Measurements from ENCODE around the gene CTTNBP2NL. TPM values are rescaled to one million over a fixed set of nuclear protein-coding genes. Genes with fewer than 3 reads are reported as not detected.
"Not testable (repeated sequence)": the region's sequence is repeated elsewhere in the genome, so short reads cannot be mapped to it uniquely, and the experiment has no call there.

The CTTNBP2NL gene
- total RNA-seq, 2 donors from 2014 or later, result 3.4 to 5.5 TPM

DNA sequence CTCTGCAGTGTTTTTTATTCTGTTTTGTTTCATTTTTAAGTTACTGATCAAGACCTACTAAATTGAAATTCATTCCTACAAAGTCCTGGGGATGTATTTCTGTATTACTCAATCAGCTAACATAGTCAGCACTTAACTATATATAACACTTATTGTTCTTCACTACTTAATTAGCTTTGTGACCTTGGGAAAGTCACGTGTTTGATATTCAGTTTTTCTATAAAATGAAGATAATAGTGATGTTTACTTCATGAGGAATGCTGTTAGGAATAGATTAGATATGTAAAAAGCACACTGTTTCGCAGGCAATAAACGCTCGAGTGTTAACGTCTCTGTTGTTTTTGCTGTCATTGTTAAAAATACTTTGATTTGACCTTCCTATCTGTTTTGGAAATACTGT is 44.6 kb downstream of the CTTNBP2NL start:
- Mint-ChIP-seq H3K9me3 (no peaks in the 10 kb centered on the region), H3K27ac (no peak overlapping the region), H3K36me3 (no peaks in the 10 kb centered on the region)
- ATAC-seq (no peak), DNase-seq (ENCODE audit: low spot score in 2 of 2) (no peak)

DNA sequence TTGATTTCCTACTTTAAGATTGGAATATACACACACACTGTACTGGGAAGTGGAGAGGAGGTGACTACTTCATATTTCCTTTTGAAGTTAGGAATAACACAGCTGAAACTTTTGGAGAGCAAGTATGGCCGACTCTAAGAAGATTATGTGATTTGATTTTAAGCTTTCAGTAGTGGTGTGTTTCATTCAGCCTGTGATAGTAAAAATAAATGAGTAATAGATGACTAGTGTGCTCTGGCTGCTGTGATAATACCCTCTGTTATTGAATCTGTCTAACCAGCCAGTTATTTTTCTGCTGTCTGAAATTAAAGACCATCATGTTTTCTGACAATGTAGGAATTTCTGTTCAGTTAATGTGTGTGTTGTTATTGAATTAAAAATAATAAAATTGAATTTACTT is 48.3 kb downstream of the CTTNBP2NL start:
- H3K27ac Mint-ChIP-seq, result no peak overlapping the region
- ATAC-seq (no peak), DNase-seq (ENCODE audit: low spot score in 2 of 2) (no peak)
- no peaks in the 10 kb centered on the region for H3K36me3 Mint-ChIP-seq
- H3K9me3 Mint-ChIP-seq, result no peaks in the 10 kb centered on the region

DNA sequence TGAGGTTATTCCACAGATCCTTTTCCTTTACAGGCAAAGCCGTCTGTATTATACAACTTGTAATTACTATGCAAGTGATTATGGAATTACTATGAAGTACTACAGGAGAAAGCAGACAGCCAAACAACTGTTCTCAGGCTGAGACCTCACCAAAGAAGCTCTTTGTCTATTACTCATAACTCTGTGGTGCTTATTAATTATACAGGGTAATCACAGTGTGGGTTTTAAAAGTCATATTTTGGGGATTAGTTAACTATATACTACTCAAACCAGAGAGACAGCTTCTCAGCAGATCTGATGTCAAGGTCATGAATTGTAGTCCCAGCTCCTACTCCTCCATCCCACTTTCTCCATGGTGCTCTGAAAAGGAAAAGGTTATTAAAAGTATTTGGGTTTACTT is 49.6 kb downstream of the CTTNBP2NL start:
- ATAC-seq (no peak), DNase-seq (ENCODE audit: low spot score in 2 of 2) (no peak)
- Mint-ChIP-seq H3K27ac (no peak overlapping the region), H3K36me3 (no peaks in the 10 kb centered on the region), H3K9me3 (no peaks in the 10 kb centered on the region)

DNA sequence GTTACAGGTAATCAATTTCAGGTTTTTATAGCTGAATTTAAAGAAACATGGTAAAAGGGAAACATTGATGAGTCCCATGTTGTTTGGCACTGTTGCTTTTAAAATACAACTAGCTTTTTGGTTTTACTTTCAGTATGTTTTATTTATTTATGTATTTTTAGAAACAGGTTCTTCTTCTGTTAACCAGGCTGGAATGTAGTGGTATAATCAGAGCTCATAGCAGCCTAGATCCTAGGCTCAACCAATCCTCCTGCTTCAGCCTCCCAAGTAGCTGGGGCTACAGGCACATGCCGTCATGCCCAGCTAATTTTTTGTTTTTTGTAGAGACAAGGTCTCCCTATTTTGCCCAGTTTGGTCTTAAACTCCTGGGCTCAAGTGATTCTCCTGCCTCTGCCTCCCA is 50.4 kb downstream of the CTTNBP2NL start:
- no peak for ATAC-seq
- Mint-ChIP-seq H3K36me3 (no peaks in the 10 kb centered on the region), H3K27ac (no peak overlapping the region), H3K9me3 (no peaks in the 10 kb centered on the region)
- DNase-seq (ENCODE audit: low spot score in 2 of 2), result no peak

DNA sequence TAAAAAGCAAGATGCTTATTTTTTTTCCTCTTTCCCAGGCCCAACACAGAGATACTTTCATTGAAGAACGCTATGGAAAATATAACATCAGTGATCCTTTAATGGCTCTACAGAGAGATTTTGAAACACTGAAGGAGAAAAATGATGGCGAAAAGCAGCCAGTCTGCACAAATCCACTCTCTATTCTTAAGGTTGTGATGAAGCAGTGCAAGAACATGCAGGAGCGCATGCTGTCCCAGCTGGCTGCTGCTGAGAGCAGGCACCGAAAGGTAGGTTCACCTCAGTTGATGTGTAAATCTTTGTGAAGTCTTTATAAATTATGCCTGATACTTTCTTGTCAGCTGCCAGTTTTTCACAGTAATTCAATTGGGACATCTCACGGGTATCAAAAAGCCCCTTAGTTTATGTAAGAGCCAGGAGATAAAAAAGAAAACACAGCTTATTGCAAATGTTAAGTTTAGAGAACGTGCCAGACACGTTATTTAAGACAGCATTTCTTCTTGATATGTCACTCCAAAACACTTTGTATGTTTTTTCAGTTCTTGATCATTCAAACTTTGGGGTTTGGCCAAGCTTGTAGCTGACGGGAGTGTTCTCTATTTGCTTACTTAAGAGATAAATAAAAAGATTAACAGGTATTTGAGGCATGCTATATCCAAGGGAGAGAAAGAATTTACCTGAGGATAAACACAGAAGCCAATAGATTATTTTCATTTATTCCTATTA is 53.1 kb downstream of the CTTNBP2NL start:
- ATAC-seq, result no peak
- no peaks in the 10 kb centered on the region for H3K36me3 Mint-ChIP-seq
- H3K9me3 Mint-ChIP-seq, result no peaks in the 10 kb centered on the region
- H3K27ac Mint-ChIP-seq, result no peak overlapping the region
- DNase-seq (ENCODE audit: low spot score in 2 of 2), result no peak

DNA sequence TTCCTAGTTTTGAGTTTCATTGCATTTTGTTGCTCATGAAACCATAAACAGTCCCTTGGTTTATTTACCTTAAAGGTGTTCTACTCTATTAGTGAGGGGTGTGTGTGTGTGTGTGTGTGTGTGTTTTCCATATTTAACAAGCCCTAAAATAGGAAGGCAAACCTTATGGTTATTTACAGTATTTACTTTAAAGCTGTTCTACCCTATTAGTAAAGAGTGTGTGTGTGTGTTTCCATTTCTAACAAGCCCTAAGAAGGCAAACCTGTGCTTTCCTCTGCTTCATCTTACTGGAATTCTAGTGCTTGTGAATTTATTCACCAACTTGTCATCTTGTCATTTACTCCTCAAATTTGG is 53.6 kb downstream of the CTTNBP2NL start:
- no peak for DNase-seq (ENCODE audit: low spot score in 2 of 2)
- H3K36me3 Mint-ChIP-seq, result no peaks in the 10 kb centered on the region
- no peak for ATAC-seq
- no peaks in the 10 kb centered on the region for H3K9me3 Mint-ChIP-seq
- no peak overlapping the region for H3K27ac Mint-ChIP-seq

DNA sequence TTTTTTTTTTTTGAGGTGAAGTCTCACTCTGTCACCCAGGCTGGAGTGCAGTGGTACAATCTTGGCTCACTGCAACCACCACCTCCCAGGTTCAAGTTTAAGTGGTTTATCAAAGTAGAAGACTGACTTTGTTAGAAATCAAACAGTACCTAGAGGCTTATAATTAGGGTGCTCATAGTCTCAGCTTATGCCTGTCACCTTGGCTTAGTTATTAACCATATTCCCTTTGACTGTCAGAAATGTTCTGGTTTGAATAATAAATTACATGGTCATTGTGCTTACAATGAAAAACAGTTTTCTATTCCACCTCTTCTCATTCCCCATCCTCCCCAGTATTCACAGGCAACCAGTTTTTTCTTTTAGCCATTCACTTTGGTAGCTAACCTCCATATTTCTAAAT is 54.8 kb downstream of the CTTNBP2NL start:
- H3K36me3 Mint-ChIP-seq, result no peaks in the 10 kb centered on the region
- DNase-seq (ENCODE audit: low spot score in 2 of 2) (no peak), ATAC-seq (no peak)
- no peak overlapping the region for H3K27ac Mint-ChIP-seq
- H3K9me3 Mint-ChIP-seq, result no peaks in the 10 kb centered on the region

DNA sequence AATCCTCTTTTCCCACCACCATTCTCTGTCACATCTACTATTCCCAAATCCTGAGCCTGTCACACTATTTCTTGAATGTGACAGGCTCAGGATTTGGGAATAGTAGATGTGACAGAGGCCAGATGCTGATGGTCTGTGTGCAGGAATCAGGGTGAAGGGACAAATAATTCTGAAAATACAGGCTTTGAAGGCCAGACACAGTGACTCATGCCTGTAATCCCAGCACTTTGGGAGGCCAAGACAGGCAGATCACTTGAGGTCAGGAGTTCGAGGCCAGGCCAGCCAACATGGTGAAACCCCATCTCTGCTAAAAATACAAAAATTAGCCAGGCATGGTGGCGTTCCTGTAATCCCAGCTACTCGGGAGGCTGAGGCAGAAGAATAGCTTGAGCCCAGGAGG is 55.3 kb downstream of the CTTNBP2NL start:
- DNase-seq (ENCODE audit: low spot score in 2 of 2); H3K27ac Mint-ChIP-seq; ATAC-seq; H3K36me3 Mint-ChIP-seq; H3K9me3 Mint-ChIP-seq: not testable (repeated sequence)

DNA sequence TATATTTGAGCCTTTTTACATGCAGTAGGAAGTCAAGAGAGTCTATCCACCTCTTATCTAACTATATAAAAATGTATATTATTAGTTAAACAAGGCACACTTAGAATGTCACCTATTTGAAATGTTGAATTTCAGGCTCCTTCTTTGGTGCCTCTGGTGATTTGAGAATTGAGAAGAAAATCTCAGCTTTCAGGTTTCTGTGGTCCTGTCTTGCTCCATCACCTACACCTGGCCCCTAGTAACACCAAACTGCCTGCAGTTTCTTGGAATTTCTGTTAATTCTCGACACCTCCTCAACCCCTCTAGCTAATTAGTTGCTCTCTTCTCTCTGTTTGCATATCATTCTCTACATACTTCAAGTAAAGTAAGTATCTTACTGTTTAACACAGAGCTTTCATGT is 57.9 kb downstream of the CTTNBP2NL start:
- Mint-ChIP-seq H3K36me3 (no peaks in the 10 kb centered on the region), H3K27ac (no peak overlapping the region), H3K9me3 (no peaks in the 10 kb centered on the region)
- ATAC-seq (no peak), DNase-seq (ENCODE audit: low spot score in 2 of 2) (no peak)

DNA sequence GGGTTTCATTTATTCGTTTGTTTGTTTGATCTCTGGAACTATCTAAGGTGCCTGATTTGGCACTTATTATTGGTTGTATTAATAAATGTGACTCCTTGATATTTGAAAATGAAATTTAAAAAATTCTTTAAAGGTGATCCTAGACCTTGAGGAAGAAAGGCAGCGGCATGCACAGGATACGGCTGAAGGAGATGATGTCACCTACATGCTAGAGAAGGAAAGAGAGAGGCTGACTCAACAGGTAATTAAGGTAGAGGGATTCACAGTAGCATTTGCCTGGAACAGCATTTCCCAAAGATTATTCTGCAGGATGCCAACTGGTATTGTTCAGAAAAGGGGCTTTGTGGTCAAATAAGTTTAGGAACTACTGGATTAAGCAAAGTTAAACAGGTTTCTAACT is 58.3 kb downstream of the CTTNBP2NL start:
- Mint-ChIP-seq H3K36me3 (no peaks in the 10 kb centered on the region), H3K27ac (no peak overlapping the region), H3K9me3 (no peaks in the 10 kb centered on the region)
- DNase-seq (ENCODE audit: low spot score in 2 of 2), result no peak
- no peak for ATAC-seq

DNA sequence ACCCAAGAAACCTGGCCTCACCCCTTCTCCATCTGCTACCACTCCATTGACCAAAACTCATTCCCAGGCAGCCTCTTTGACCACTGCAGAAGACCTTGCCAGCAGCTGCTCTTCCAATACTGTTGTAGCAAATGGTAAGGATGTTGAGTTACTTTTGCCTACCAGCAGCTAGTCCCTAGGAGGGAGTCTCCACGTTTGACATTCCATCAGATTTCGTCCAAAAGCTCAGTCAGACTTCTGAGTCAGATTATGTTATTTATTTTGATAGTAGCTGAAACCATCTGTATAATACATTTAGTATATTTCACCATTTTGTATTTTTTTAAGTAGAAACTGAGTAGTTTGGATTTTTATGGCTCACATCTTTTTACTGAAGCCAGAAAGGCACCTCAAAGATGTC is 61.2 kb downstream of the CTTNBP2NL start:
- Mint-ChIP-seq H3K27ac (no peak overlapping the region), H3K9me3 (no peaks in the 10 kb centered on the region), H3K36me3 (no peaks in the 10 kb centered on the region)
- no peak for ATAC-seq
- no peak for DNase-seq (ENCODE audit: low spot score in 2 of 2)

DNA sequence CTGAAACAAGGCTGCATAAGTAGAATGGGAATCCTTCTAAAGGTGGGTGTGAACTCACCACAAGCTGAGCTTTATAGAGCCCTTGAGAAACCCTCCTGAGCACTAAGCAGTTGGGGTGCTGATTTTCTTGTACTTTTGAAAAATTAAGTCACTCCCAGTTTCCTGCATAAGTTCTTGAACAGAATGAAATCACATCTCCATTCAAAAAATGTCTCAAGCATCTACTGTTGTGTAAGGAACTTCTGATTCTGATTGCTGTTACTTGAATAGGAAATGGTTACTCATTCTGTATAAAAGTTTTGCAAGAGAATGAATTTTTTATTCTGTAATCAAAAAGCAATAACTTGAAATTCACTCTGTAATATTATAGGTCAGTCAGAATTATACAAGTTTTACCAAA is 61.9 kb downstream of the CTTNBP2NL start:
- H3K27ac Mint-ChIP-seq, result no peak overlapping the region
- H3K9me3 Mint-ChIP-seq, result no peaks in the 10 kb centered on the region
- DNase-seq (ENCODE audit: low spot score in 2 of 2), result no peak
- ATAC-seq, result no peak
- H3K36me3 Mint-ChIP-seq, result no peaks in the 10 kb centered on the region

DNA sequence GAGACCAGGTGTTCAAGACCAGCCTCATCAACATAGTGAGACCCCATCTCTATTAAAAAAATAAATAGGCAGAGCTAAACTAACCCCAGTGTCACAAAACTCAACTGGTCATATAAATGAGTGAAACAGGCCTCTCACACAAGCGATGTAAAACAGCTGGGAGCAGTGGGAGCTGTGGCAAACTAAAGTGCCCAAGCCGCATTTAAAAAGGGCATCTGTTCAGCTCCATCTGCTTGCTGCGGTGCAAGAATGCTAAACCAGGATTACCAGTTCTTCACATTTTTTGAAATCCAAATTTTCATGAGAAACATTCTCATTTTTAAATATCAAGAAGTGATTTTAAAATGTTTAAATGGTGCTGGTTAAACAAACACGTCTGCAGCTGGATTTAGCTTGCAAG is 62.7 kb downstream of the CTTNBP2NL start:
- ATAC-seq (no peak), DNase-seq (ENCODE audit: low spot score in 2 of 2) (no peak)
- no peak overlapping the region for H3K27ac Mint-ChIP-seq
- no peaks in the 10 kb centered on the region for H3K36me3 Mint-ChIP-seq
- no peaks in the 10 kb centered on the region for H3K9me3 Mint-ChIP-seq

DNA sequence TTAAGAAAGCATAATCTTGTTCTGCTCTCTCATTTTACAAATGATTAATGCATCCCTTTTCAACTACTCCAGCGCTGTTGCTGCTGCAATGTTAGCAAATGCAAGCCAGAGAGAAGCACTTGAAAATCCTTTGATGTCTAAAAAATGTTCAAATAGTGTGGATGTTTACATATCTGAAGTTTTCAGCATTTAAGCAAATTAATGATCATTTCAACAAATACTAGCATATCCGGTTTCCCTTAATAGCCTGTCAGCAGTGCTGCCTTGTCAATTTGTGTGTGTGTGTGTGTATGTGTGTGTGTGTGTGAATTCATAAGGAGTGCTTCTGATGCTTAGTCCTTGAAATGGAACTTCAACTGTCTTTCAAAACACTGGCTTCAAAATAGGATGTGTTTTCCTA is 64.6 kb downstream of the CTTNBP2NL start:
- ATAC-seq (no peak), DNase-seq (ENCODE audit: low spot score in 2 of 2) (no peak)
- Mint-ChIP-seq H3K9me3 (no peaks in the 10 kb centered on the region), H3K27ac (no peak overlapping the region), H3K36me3 (no peaks in the 10 kb centered on the region)

DNA sequence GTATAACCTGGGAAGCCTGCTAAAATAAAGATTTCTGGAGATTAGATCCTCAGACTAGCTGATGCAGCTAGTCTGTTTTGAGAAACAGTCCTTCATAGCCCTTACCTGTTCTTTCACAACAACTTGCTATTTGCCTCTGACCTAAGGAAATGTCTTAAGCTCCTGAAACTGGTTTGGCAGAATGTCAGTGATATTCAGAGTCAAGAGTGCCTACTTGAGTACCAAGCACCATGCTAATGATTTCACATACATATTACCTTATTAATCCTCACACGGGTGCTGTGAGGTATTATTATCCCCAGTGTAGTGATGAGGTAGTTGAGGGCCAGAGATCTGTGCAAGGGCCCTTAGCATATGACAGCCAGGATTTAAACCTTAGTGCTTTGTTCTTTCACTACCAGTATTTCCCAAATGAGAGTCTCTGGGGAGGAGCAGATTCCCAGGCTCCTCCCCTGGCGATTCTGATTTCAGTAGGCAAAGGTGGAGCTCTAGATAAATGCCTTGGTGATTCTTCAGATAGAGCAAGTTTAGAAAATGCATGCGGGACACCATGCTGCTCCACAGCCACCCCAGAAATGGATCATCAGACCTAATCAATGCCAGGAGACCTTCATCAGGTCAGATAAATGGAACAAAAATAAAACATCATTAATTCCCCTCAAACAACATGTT is 65.3 kb downstream of the CTTNBP2NL start:
- ATAC-seq (no peak), DNase-seq (ENCODE audit: low spot score in 2 of 2) (no peak)
- no peaks in the 10 kb centered on the region for H3K9me3 Mint-ChIP-seq
- no peaks in the 10 kb centered on the region for H3K36me3 Mint-ChIP-seq
- no peak overlapping the region for H3K27ac Mint-ChIP-seq

DNA sequence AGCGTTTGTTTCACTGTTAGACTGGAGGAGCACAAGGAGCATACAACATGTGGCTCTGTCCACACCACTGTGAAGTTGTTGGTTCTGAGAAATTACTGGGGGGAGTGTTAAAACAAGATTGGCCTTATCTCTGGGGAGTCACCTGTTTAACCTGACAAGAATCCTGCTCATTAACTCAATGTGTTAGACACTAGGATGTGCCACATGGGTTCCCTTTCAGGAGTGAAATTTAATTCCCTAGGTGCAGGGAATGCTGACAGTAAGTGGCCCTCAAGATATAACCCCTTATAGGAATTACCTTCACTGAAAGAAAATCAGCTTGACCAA is 66.9 kb downstream of the CTTNBP2NL start:
- no peaks in the 10 kb centered on the region for H3K9me3 Mint-ChIP-seq
- DNase-seq (ENCODE audit: low spot score in 2 of 2), result no peak
- no peak overlapping the region for H3K27ac Mint-ChIP-seq
- H3K36me3 Mint-ChIP-seq, result no peaks in the 10 kb centered on the region
- no peak for ATAC-seq

DNA sequence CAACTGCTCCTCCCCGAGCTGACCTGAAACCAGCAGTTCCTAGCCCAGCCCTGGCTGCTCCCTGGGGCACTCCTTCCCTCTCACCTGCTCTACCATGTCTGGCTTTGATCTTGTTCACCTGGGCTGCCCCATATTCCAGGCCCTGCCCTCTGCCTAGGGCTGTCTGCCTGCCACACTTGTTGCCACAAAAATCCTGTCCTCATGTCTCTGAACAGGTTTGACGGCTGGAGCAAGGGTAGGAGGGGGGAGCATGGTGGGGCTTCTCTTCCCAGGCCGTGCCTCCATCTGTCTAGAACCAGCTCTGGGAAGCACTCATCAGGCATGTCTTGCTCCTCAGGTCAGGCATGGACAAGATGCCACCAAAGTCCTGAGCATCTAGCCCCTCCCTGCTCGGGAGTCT is 68.5 kb downstream of the CTTNBP2NL start:
- no peaks in the 10 kb centered on the region for H3K9me3 Mint-ChIP-seq
- H3K27ac Mint-ChIP-seq, result no peak overlapping the region
- no peak for DNase-seq (ENCODE audit: low spot score in 2 of 2)
- ATAC-seq, result no peak
- no peaks in the 10 kb centered on the region for H3K36me3 Mint-ChIP-seq

DNA sequence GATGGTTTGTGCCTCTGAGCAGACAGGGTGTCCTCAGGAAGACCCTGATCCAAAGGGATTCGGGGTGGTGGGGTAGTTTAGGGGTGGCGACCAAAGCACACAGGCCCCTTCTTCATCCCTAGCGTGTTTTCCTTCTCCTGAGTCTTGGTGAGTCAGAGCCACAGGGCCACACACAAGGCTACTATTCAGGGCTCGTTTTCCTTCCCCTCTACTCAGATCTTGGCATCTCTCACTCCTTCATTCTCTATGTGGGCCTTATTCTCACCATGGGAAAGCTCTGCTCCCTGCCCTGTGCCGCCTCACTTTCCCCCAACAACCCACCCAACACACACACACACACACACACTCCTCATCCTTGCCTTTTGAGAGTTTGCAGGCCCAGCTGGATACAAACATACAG is 69.1 kb downstream of the CTTNBP2NL start:
- no peak for DNase-seq (ENCODE audit: low spot score in 2 of 2)
- no peak for ATAC-seq
- no peaks in the 10 kb centered on the region for H3K36me3 Mint-ChIP-seq
- no peaks in the 10 kb centered on the region for H3K9me3 Mint-ChIP-seq
- no peak overlapping the region for H3K27ac Mint-ChIP-seq

All from activated naive CD4-positive, alpha-beta T cell treated with anti-CD3 and anti-CD28 coated beads, Interleukin-2, amount 50 U/mL, for 72 hours (primary cell).